ENCODE data around the gene ARL14EPL. TPM values are rescaled to one million over a fixed set of nuclear protein-coding genes. Genes with fewer than 3 reads are reported as not detected.
A peak's percentile ranks its signal among the peaks of the same experiment; 100 is the strongest.
"Not testable (repeated sequence)": the region's sequence is repeated elsewhere in the genome, so short reads cannot be mapped to it uniquely, and the experiment has no call there.

Gene ARL14EPL
- total RNA-seq, 1 donor from 2014 or later: not detected

DNA sequence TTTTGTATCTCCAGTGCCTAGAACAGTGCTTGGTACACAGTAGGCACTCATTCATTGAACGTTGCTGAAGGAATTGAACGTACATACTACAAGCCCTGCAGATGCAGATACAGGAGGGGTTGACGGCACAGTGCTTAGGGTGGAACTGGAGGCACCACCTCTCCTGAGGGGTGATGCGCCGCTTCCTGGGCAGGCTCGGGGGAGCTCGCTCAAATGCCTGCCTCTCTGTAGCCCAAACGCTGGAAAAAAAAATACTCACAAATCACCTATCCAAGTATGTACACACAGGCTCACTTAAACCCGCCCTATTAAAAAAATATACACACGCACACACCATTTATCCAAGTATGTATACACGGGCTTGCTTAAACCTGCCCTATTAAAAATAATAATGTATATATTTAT lies 52.0 kb downstream of the ARL14EPL start:
- FAIRE-seq (no peak), DNase-seq (ENCODE audit: low read depth) (peak; percentile 40)
- no peak for TF ChIP-seq CTCF (IDR thresholded peaks at IDR 0.05; ENCODE audit: insufficient read depth, low read length, severe bottlenecking)
- Histone ChIP-seq H3K36me3 (ENCODE audit: control insufficient read depth, insufficient read depth, low read length) (peaks cover 2% of the 10 kb centered on the region), H3K27me3 (ENCODE audit: control insufficient read depth, insufficient read depth, low read length) (no peaks in the 10 kb centered on the region), H3K4me3 (ENCODE audit: low read depth, low read length) (peak overlapping the region; percentile 95)

- no peaks in the 10 kb centered on the region for H3K27me3 ChIP-seq (ENCODE audit: control insufficient read depth, insufficient read depth, low read length)
- TF ChIP-seq CTCF (IDR thresholded peaks at IDR 0.05; ENCODE audit: insufficient read depth, low read length, severe bottlenecking): no peak
- FAIRE-seq (no peak), DNase-seq (ENCODE audit: low read depth) (peak; percentile 57)
- peak within 1 kb of the TSS; percentile 95 for H3K4me3 ChIP-seq (ENCODE audit: low read depth, low read length)
- H3K36me3 ChIP-seq (ENCODE audit: control insufficient read depth, insufficient read depth, low read length): peaks cover 2% of the 10 kb centered on the region
These were observed 52.8 kb downstream of the ARL14EPL start, which contains the start of gene COMMD10 for GRCh38 chr5:116084871-116085715. Gene COMMD10 (plus strand): TSS chr5:116085025.

- not testable (repeated sequence) for FAIRE-seq; H3K4me3 ChIP-seq (ENCODE audit: low read depth, low read length); H3K36me3 ChIP-seq (ENCODE audit: control insufficient read depth, insufficient read depth, low read length); H3K27me3 ChIP-seq (ENCODE audit: control insufficient read depth, insufficient read depth, low read length); DNase-seq (ENCODE audit: low read depth)
These were observed 54.0 kb downstream of the ARL14EPL start for GRCh38 chr5:116086309-116086708.

DNA sequence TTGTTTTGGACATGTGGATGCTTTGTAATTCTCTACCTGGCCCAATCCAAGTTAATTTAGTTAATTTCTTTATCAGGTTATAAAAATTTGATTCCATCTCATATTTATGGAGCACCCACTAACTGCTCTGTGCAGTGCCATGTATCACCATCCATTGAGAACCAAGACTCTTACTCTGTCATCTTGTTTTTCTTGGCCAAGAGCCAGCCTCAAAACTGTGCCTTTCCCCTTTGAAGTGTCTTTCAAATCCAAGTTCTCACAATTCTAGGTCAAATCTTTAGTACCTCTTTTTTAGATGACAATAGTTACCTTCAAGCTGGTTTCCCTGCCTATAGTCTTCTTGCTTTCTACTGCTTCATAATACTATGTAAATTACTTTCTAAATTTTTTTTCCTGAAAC lies 55.8 kb downstream of the ARL14EPL start:
- Histone ChIP-seq H3K27me3 (ENCODE audit: control insufficient read depth, insufficient read depth, low read length) (no peaks in the 10 kb centered on the region), H3K4me3 (ENCODE audit: low read depth, low read length) (no peak overlapping the region), H3K36me3 (ENCODE audit: control insufficient read depth, insufficient read depth, low read length) (peaks cover 2% of the 10 kb centered on the region)
- FAIRE-seq (no peak), DNase-seq (ENCODE audit: low read depth) (no peak)
- no peak for TF ChIP-seq CTCF (IDR thresholded peaks at IDR 0.05; ENCODE audit: insufficient read depth, low read length, severe bottlenecking)

GRCh38 chr5:116090302-116090701 lies 58.0 kb downstream of the ARL14EPL start:
- DNase-seq (ENCODE audit: low read depth) (no peak), FAIRE-seq (no peak)
- Histone ChIP-seq H3K36me3 (ENCODE audit: control insufficient read depth, insufficient read depth, low read length) (peaks cover 3% of the 10 kb centered on the region), H3K27me3 (ENCODE audit: control insufficient read depth, insufficient read depth, low read length) (no peaks in the 10 kb centered on the region), H3K4me3 (ENCODE audit: low read depth, low read length) (no peak overlapping the region)
- TF ChIP-seq CTCF (IDR thresholded peaks at IDR 0.05; ENCODE audit: insufficient read depth, low read length, severe bottlenecking): no peak

- no peak for FAIRE-seq
These were observed 59.1 kb downstream of the ARL14EPL start for GRCh38 chr5:116091416-116091815.

More at GRCh38 chr5:116091416-116091815, 59.1 kb downstream of the ARL14EPL start:
- no peak overlapping the region for H3K4me3 ChIP-seq (ENCODE audit: low read depth, low read length)
- TF ChIP-seq CTCF (IDR thresholded peaks at IDR 0.05; ENCODE audit: insufficient read depth, low read length, severe bottlenecking): no peak
- H3K27me3 ChIP-seq (ENCODE audit: control insufficient read depth, insufficient read depth, low read length): no peaks in the 10 kb centered on the region
- no peak for DNase-seq (ENCODE audit: low read depth)
- H3K36me3 ChIP-seq (ENCODE audit: control insufficient read depth, insufficient read depth, low read length): peaks cover 3% of the 10 kb centered on the region

All from bronchial epithelial cell (primary cell).